Femur (tissue), 1 donor: Measurements from ENCODE around the gene SUPV3L1.

Experiments used
- DNase-seq: peaks from one replicate; pipeline ENCODE4 v3.0.0-alpha.2; 2017

Gene SUPV3L1

DNA sequence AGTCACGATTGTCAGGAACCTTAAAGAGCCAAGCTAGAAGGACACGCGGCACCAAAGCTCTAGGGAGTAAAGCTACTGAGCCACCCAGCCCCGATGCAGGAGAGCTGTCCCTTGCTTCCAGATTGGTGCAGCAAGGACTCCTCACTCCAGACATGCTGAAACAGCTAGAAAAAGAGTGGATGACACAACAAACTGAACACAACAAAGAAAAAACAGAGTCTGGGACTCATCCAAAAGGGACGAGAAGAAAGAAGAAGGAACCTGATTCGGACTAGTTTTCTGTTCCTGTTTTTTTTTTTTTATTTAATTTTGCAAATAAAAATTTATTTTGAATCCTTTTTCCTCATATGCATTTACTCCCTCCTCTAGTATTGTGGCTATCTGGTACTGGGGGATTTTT is 28.7 kb downstream of the SUPV3L1 start:
- no peak for DNase-seq

GRCh38 chr10:69209787-69210484 is 29.9 kb downstream of the SUPV3L1 start:
- no peak for DNase-seq

- no peak for DNase-seq
These were observed 31.1 kb downstream of the SUPV3L1 start for GRCh38 chr10:69211104-69211503.

DNA sequence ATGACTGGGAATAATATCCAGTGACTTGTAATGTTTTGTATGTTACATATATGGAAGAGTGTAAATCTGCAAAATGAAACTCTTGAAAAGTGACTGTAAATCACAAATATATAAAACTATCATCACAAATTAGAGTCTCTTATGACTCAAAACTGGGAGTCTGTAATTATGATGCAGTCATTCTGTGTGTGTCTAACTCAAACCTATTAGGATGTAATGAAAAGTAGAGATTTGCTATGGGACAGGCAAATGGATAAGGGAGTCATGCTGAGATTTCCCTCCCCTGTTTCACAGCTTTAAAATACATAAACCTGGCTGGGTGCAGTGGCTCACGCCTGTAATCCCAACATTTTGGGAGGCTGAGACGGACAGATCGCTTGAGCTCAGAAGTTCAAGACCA is 31.5 kb downstream of the SUPV3L1 start:
- DNase-seq: no peak

- DNase-seq: no peak
These were observed 33.7 kb downstream of the SUPV3L1 start for GRCh38 chr10:69213591-69214311.

DNA sequence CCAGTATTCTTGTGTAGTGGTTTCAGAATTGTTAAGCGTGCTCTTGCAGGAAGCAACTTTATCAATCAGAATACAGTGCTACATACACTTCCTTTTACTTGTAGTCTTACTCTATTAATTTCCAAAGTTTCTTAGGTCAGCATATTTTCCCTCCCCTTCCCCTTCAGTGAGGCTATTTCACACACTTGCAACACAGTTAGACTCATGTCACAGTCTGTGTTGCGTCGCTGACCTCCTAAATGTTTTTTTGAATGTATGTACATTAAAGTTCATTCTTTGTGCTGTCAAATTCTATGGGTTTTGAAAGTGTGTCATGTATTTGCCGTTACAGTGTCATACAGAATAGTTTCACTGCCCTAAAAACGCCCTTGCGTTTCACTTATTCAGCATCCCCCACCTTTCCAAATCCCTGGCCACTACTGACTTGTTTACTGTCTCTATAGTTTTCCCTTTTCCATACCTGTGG is 34.7 kb downstream of the SUPV3L1 start:
- DNase-seq: no peak

DNA sequence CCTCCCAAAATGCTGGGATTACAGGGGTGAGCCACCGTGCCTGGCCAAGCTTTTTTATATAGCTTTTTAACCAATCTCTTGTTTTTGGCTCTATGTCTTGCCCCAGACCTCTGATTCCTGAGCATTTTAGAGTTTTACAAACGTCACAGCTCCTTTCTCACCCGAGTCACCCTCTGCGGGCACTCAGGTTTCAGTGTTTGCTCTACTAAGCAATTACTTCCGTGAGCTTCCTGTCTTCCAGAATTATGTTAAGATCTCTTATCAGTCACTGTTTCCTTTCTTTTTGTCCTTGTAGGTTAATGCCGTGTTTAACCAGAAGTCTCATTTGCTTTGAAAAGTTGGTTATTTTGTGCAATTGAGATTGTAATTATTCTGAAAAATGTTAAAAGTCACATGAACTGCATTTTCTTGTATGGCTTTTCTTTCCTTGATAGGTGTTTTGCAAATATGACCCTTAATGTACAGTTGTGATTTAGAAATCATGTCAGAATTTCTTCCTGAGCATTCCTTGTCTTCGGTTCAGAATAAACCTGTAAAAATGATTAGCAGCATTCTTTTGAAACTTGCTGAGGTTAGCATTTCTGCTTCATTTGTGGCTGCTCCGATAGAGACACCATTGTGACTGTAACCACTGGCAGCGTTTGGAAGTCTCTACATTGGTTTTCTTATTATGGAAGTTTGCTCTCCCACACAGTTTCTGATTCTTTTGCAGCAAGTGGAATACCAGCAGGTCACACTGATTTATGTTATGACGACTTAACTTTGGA is 35.6 kb downstream of the SUPV3L1 start:
- no peak for DNase-seq

DNA sequence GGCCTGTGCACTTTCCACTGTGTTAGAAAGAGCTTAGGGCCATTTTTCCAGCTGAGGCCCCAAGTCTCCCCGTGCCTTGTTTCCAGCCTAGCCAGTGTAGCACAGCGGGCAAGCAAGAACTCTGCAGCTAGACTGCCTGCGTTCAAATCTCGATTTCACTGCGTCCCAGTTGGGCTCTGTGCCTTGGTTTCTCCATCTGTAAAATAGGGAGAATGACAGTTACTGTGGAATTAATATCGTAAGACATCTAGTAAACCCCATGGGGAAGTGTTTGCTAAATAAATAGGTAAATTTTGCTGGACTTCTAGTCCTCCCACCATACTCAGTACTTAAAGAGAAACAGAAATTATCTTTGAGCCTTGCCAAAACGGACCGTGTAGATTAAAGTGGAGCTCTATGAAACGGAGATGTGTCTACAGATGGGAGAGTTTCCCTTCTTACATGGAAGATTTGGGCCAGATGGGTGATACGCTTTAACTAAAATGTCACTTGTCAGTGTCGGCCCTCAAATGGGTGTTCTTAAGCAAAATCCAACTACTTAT is 36.6 kb downstream of the SUPV3L1 start:
- DNase-seq: no peak

DNA sequence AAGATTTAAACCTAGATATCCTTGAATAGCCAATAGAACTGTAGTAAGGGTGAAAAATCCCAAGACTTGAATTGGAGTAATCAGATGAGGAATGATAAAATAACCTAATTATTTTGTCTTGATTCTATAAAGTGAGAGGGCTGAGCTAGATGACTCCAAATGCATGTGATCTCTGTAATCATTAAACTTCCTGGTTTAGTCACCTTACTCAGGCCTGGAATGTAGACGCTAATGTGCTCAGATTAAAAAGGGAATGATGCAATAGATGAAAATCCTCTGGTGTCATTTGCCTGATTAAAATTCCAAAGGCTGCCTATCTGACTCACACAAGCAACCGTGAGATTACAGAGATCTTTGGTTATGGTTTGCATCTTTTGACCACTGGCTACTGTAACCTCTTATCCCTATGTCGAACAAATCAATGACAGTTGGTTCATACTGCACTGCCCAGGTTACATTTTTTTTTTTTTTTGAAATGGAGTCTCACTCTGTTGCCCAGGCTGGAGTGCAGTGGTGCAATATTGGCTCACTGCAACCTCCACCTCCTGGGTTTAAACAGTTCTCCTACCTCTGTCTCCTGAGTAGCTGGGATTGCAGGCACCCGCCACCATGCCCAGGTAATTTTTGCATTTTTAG is 37.2 kb downstream of the SUPV3L1 start:
- no peak for DNase-seq

DNA sequence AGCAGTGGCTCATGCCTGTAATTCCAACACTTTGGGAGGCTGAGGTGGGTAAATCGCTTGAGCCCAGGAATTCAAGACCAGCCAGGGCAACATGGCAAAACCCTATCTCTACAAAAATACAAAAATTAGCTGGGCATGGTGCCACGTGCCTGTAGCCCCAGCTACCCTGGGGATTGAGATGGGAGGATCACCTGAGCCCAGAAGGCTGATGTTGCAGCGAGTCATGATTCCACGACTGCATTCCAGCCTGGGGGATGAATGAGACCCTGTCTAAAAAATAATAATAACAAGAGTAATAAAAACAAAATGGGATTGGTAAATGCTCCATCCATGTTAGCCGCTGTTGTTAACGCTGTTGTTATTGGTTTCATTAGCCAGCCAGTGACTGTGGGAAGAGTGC is 38.8 kb downstream of the SUPV3L1 start:
- no peak for DNase-seq

DNA sequence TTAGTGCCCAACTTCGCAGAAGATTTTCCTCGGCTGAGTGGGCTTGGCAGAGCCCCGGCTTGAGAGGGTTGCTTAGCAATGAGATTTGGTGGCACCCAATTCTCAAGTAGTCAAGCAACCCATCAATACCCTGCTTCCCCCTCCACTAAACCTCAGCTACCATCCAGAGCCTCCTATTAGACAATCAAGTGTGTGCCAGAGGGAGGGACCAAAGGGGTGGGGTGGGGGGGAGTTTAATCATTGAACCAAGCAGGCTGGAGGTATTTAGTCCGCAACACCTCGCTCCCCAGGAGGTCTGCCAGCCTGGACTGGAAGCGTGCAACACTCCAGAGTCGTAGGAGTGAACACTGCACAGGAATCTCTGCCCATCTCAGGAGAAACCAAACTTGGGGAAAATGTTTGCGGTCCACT is 40.0 kb downstream of the SUPV3L1 start, which contains the start of gene HKDC1:
HKDC1 (plus strand) TSS at position 292 of the 411 bp plus-strand sequence; CDS start at position 396, 104 bp downstream.
- DNase-seq: no peak

DNA sequence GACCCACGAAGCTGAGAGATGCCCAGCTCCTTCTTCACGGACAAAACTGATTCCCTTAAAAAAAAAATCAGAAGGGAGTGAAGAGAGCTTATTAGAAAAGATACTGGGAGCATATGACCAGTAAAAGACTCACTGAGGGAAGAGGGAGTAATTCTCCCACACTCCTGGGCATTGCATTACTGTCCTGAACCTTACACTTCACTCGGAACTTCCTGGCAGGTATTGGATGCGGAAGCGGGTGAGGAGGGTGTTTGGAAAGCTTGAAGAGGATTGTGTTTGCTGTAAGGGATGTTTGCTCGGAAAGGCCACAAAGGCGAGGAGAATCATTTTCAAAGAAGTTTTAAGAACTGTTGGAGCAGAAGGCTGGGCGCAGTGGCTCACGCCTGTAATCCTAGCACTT is 40.5 kb downstream of the SUPV3L1 start:
- DNase-seq: no peak

DNA sequence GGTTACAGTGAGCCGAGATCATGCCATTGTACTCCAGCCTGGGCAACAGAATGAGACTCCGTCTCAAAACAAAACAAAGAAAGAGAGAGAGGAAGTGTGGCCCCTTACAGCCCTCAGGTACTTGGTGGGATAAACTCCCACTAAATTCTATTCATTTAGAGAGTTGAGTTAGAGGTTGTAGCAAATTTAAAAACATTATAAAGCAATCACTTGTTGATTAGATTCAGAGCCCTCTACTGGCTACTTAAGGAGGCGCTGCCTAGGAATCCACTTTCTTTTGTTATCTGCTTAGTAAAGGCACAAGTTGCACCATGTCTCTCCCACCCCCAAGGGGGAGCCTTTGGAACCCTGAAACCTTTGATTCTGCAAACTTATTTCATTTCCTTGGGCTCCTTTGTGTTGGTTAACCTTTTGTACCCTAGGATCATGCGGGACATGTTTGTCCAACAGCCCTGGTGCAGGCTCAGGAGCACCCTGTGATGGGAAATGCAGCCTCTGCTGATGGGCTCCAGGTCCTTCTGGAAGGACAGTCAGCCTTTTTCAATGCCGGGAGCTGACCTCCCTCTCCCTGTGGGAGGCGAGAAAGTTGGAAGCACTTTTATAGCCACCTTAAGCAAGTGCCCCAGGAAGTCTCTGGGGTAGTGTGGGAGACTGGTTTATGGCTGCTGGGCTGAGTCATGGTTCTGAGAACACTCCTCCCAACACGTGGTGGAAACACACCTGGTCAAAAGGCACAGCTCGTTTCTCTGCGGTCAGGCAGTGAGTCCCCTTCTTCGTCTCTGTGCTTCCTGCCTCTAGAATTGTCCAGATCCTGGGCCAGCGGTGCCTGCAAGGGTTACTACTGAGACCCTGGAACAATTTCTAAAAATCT is 42.4 kb downstream of the SUPV3L1 start:
- no peak for DNase-seq

DNA sequence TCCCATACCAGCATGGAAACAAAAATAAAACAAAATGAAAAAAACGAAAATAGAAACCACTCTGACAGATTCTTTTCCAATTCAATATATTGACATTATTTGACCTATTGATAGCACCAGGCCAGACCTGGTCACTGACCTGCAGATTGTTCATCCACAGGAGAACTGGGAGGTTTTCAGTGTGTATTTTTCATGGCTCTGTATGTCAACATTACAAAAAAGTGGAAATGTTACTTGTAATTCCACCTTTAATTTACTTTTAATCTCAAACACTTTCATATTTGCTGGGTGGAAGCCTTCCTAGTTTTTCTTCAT is 43.0 kb downstream of the SUPV3L1 start:
- no peak for DNase-seq

DNA sequence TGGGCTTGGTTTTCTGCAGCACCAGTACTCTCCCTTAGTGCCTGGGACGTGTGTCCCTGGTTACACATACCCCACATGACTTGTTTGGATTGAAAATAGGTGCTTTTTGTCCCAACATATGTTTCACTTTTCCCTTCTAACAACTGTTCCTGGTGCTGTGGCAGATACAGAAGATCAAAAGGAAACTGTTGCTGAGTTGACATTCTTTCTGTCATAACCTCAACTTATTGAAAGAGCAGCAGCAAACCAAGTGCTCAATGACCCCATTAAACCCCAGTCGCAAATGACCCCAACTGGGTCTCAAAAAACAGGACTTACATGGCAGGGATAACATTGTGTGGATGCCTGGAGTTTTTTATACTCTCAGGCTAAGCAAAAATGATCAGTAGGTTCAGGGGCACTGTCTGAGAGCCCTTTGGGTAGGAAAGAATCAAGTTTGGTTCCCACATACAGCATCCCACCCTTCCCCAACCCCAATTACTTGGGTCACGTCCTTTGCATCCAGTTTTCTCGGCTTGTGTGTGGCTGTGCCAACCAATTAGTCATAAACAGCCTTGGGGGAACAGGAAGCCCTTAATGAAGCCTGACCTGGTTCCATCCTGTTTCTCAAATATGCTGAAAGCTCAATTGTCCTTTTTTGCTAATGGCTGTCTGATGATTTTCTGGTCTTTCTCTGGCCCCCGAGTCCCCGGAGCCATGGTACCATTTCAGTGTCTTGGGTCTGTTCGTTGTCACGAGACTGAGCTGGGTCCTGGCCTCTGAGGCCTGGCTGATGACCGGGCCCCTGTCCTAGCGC is 45.0 kb downstream of the SUPV3L1 start:
- no peak for DNase-seq

DNA sequence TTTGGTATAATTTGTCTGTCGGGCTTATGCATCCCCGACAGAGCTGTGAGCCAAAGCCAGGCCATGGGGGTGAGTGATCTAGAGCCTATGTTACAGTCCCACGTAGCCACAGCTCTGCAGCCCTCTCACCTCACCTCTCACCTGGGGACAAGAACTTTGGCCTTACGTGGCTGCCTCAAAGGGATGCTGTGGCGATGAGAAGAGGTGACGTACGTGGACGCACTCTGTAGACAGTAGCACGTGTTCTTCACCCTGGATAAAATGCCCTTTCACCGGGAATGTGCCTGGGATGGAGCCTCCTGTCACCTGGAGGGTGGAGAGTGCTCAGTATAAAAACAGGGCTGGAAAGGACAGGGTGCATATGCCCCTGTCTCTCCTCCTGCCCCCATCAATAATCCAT is 45.6 kb downstream of the SUPV3L1 start:
- DNase-seq: no peak

- DNase-seq: no peak
These were observed 47.0 kb downstream of the SUPV3L1 start for GRCh38 chr10:69226919-69227450.

- DNase-seq: no peak
These were observed 48.1 kb downstream of the SUPV3L1 start for GRCh38 chr10:69228151-69228550.

DNA sequence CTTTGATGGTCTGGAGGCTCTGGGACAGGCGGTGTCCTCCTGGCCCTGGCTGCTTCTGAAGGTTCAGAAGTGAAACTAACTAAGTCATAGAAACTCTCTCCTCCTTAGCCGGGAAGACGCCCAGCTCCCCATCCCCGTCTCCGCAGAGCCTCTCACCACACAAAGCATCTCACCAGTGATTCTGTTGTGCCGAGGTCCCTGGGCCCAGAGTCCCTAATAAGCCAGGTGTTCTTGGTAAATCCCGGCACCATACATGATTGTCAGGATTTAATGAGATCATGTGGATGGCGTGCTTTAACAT is 49.5 kb downstream of the SUPV3L1 start:
- no peak for DNase-seq

- DNase-seq: no peak
These were observed 50.1 kb downstream of the SUPV3L1 start for GRCh38 chr10:69230128-69230527.

- no peak for DNase-seq
These were observed 52.2 kb downstream of the SUPV3L1 start for GRCh38 chr10:69232252-69232651.
